Heart left ventricle (tissue), 13 donors: Measurements from ENCODE around the gene BTAF1.

ENCODE experiments used
- CTCF ChIP-seq, 12 donors: fragments of 200-600 bp; sonication (generic) in 4 of 12; IDR thresholded peaks; one replicate each; pipeline versions ENCODE4 v1.5.0 to v1.8.0; 2018 to 2022; ENCODE audit warnings: antibody characterized with exemption in 12 of 12, mild to moderate bottlenecking in 5 of 12
- POLR2A ChIP-seq, 2 donors: fragments of 450-650 bp; IDR thresholded peaks; one replicate each; pipeline ENCODE4 v1.6.1; 2017; ENCODE audit warnings: antibody characterized with exemption in 2 of 2, mild to moderate bottlenecking in 2 of 2, moderate library complexity in 2 of 2
- donor health status: ischemic (EF 13 %, LVEDD 7.1; RV severe dilation, severe dysfunction).
- donor health status: DM: no; HTN: yes; CAD: no.
- donor health status: DM: no; HTN: no; CAD: no.
- donor health status: ischemic (EF 25% LVEDD 6.9; RV normal size, moderate dysfunction).
- donor health status: ischemic (EF 25% LVEDD 5.7; RV mildly dilated, moderate dysfunction).
- donor health status: ischemic (EF 35%, LVEDD 5.7; RV mildly dilated, moderate dysfunction).
- donor health status: nonischemic (EF 11% LVEDD 7.7; RV severe dilation, severe dysfunction).
- donor health status: DM: yes; HTN: yes; CAD: no.
- donor health status: PGD.
- donor health status: ischemic (EF 29% LVEDD 5.4; RV normal size, mild dysfunction).
- donor health status: nonischemic (EF 23%, LVEDD 6.1; RV moderate dilation, normal function).

- no peak for TF ChIP-seq CTCF (IDR thresholded peaks at IDR 0.05)
- no peak for TF ChIP-seq POLR2A (IDR thresholded peaks at IDR 0.05)
These were observed 55.0 kb downstream of the BTAF1 start for GRCh38 chr10:91978585-91978984.
